Smooth muscle cell of the coronary artery (primary cell): ENCODE measurements around the gene TIMP1. TPM values are rescaled to one million over a fixed set of nuclear protein-coding genes. Genes with fewer than 3 reads are reported as not detected.

ENCODE experiments used
- total RNA-seq: library from RNA; depleted of rRNA; stranded (reverse); fragments of >200 nt; gene quantifications from 2 replicates; pipeline ENCODE4 v1.2.3, GENCODE V29; 2014; ENCODE audit warnings: low replicate concordance

Gene TIMP1
- 213 and 1,203 TPM in 2 replicates for total RNA-seq

GRCh38 chrX:47581731-47582647, at the start of gene TIMP1:
Gene TIMP1, plus strand, starts transcription at chrX:47582436. Its CDS starts 980 bp downstream, at chrX:47583416.

DNA sequence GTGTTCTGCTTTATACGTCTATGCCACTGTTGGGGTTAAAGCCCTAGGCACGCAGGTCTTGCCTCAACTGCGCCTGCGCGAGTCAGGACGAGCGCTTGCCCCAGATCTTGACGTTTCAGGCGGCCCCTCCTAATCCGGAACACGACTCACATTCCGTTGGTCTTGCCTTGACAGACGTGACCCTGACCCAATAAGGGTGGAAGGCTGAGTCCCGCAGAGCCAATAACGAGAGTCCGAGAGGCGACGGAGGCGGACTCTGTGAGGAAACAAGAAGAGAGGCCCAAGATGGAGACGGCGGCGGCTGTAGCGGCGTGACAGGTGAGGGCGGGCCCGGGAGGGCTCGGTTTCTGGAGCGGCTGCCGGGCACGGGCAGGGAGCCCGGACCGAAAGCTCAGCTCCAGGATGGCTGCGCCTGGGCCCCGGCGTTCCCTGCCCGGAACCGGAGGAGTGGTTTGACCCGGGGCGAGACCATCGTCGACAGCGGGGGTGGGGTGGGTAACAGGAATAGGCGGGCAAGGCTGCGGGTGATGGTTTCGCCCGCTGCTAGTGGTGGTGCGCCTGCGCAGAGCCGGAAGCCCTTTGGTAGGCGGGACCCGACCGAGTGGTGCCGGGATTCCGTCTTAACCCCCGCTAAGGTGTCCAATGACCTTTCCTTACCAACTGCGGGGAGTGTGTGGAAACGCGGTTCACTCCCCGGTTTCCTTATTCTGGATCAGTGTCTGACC, 21.1 kb upstream of the TIMP1 start, which contains the start of gene ARAF:
ARAF (plus strand) TSS at position 272 of the 725 bp plus-strand sequence. CDS start 1,763 bp downstream, outside the sequence.

DNA sequence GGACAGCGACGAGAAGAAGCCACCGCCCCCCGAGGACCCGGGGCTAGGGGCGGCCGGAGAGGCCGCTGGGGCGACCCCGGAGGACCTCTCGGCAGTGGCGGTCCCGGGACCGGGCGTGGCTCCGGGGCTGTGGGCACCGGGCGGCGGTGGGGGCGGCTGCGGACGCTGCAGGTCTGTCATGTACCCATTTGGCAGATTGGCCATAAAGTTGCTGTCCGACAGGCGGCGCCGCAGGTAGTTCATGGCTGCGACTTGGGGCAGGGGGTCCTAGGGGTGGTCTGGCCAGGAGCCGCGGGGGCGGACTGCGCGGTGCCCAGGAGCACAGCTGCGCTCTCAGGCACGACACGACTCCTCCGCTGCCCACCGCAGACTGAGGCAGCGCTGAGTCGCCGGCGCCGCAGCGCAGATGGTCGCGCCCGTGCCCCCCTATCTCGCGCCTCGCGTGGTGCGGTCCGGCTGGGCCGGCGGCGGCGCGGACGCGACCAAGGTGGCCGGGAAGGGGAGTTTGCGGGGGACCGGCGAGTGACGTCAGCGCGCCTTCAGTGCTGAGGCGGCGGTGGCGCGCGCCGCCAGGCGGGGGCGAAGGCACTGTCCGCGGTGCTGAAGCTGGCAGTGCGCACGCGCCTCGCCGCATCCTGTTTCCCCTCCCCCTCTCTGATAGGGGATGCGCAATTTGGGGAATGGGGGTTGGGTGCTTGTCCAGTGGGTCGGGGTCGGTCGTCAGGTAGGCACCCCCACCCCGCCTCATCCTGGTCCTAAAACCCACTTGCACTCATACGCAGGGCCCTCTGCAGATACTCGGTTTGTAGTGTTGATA, 37.5 kb downstream of the TIMP1 start, which contains the start of gene SYN1:
SYN1 (minus strand) TSS at position 372 of the 817 bp plus-strand sequence; CDS start at position 243, 129 bp downstream.

GRCh38 chrX:47629419-47630200, 47.4 kb downstream of the TIMP1 start, which contains the start of gene CFP:
Gene CFP, minus strand, starts transcription at chrX:47629930. Its CDS starts 86 bp downstream, at chrX:47629844.

Other genes with a start within 250 kb of the TIMP1 start
- gene ZNF157, start 211.9 kb upstream of the TIMP1 start, total RNA-seq: 0.12 TPM in 1 of 2 replicates, not detected in the other
- gene ZNF41, start 99.2 kb upstream of the TIMP1 start, total RNA-seq: 3.6 and 4.6 TPM in 2 replicates
- gene ARAF, start 21.2 kb upstream of the TIMP1 start, total RNA-seq: 10.1 and 15.4 TPM in 2 replicates
- gene SYN1, start 37.4 kb downstream of the TIMP1 start, total RNA-seq: 0.08 and 0.59 TPM in 2 replicates
- 0.12 and 0.15 TPM in 2 replicates for gene CFP, start 47.5 kb downstream of the TIMP1 start, total RNA-seq
- 11.5 and 13.9 TPM in 2 replicates for gene ELK1, start 68.1 kb downstream of the TIMP1 start, total RNA-seq
- gene UXT, start 76.7 kb downstream of the TIMP1 start, total RNA-seq: 111 and 172 TPM in 2 replicates